HG03520 (cell line): Measurements from ENCODE around the gene KRT32.

Source experiments
- ATAC-seq: cut with Tn5 transposase; IDR thresholded peaks from one replicate; pipeline ENCODE4 v1.9.1; 2021; ENCODE audit warnings: mild to moderate bottlenecking, moderate library complexity; ENCODE audit not compliant: unreplicated experiment

Gene KRT32

GRCh38 chr17:41492771-41493170, 25.6 kb upstream of the KRT32 start:
- no peak for ATAC-seq

- ATAC-seq, result no peak
These were observed 25.2 kb upstream of the KRT32 start for GRCh38 chr17:41492351-41492750.

GRCh38 chr17:41491476-41491875, 24.3 kb upstream of the KRT32 start:
- no peak for ATAC-seq

- no peak for ATAC-seq
These were observed 23.1 kb upstream of the KRT32 start for GRCh38 chr17:41490000-41490990.

GRCh38 chr17:41489531-41489930, 22.3 kb upstream of the KRT32 start, which contains the start of gene KRT36:
Gene KRT36, minus strand, starts transcription at chr17:41489910. Its CDS starts 46 bp downstream, at chr17:41489864.
- ATAC-seq, result no peak

GRCh38 chr17:41486809-41487530, 19.8 kb upstream of the KRT32 start:
- ATAC-seq, result no peak

GRCh38 chr17:41486316-41486715, 19.1 kb upstream of the KRT32 start:
- ATAC-seq, result no peak

GRCh38 chr17:41484920-41485904, 18.0 kb upstream of the KRT32 start:
- no peak for ATAC-seq

- ATAC-seq, result no peak
These were observed 17.0 kb upstream of the KRT32 start for GRCh38 chr17:41483991-41484826.

GRCh38 chr17:41483531-41483930, 16.3 kb upstream of the KRT32 start:
- ATAC-seq, result no peak

- ATAC-seq, result no peak
These were observed 13.8 kb upstream of the KRT32 start, which contains the start of gene KRT35 for GRCh38 chr17:41481036-41481435. Gene KRT35, minus strand, starts transcription at chr17:41481151. Its CDS starts 54 bp downstream, at chr17:41481097.

- ATAC-seq, result no peak
These were observed 13.4 kb upstream of the KRT32 start for GRCh38 chr17:41480581-41480980.

- ATAC-seq, result no peak
These were observed 12.9 kb upstream of the KRT32 start for GRCh38 chr17:41480136-41480535.

GRCh38 chr17:41478237-41478636, 11.1 kb upstream of the KRT32 start:
- ATAC-seq, result no peak

- no peak for ATAC-seq
These were observed 10.0 kb upstream of the KRT32 start for GRCh38 chr17:41476866-41477815.

GRCh38 chr17:41475421-41475820, 8.2 kb upstream of the KRT32 start:
- ATAC-seq, result no peak

- no peak for ATAC-seq
These were observed 7.7 kb upstream of the KRT32 start for GRCh38 chr17:41474863-41475262.

GRCh38 chr17:41468346-41468745, 1.2 kb upstream of the KRT32 start:
- ATAC-seq, result no peak
